Measurements from ENCODE around the gene CAVIN4.

Gene CAVIN4

DNA sequence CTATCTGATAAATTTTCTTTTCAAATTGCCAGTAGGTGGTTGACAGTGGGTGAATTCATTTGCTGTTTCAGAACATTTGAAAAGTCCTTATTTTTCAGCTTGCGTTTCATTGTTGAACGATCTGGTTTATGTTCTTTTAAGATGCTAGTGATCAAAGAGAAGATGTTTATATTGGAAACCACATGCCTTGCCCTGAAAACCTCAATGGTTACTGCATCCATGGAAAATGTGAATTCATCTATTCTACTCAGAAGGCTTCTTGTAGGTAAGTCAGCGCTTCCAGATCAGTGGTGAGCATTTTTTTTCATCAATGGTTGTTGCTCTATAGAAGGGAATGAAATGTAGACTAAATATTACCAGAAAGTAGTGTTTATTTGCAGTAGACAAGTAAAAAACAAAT lies 16.6 kb upstream of the CAVIN4 start:
- TF ChIP-seq, protein P1, sequence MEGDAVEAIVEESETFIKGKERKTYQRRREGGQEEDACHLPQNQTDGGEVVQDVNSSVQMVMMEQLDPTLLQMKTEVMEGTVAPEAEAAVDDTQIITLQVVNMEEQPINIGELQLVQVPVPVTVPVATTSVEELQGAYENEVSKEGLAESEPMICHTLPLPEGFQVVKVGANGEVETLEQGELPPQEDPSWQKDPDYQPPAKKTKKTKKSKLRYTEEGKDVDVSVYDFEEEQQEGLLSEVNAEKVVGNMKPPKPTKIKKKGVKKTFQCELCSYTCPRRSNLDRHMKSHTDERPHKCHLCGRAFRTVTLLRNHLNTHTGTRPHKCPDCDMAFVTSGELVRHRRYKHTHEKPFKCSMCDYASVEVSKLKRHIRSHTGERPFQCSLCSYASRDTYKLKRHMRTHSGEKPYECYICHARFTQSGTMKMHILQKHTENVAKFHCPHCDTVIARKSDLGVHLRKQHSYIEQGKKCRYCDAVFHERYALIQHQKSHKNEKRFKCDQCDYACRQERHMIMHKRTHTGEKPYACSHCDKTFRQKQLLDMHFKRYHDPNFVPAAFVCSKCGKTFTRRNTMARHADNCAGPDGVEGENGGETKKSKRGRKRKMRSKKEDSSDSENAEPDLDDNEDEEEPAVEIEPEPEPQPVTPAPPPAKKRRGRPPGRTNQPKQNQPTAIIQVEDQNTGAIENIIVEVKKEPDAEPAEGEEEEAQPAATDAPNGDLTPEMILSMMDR (IDR thresholded peaks at IDR 0.05; ENCODE audit: extremely low read depth, missing control alignments) = no peak
- DNase-seq (ENCODE audit: low spot score) = no peak

DNA sequence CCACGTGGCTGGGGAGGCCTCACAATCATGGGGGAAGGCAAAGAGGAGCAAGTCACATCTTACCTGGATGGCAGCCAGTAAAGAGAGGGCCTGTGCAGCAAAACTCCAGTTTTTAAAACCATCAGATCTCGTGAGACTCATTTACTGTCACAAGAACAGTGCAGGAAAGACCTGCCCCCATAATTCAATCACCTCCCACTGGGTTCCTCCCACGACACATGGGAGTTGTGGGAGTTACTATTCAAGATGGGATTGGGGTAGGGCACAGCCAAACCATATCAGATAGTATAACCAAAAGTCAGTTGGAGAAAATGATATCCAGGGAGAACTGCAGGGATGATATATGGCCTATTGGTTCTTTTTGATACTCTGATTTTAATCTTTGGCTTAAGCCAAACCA lies 10.0 kb upstream of the CAVIN4 start:
- TF ChIP-seq, protein P1 (IDR thresholded peaks at IDR 0.05; ENCODE audit: extremely low read depth, missing control alignments) = no peak
- DNase-seq (ENCODE audit: low spot score) = no peak

DNA sequence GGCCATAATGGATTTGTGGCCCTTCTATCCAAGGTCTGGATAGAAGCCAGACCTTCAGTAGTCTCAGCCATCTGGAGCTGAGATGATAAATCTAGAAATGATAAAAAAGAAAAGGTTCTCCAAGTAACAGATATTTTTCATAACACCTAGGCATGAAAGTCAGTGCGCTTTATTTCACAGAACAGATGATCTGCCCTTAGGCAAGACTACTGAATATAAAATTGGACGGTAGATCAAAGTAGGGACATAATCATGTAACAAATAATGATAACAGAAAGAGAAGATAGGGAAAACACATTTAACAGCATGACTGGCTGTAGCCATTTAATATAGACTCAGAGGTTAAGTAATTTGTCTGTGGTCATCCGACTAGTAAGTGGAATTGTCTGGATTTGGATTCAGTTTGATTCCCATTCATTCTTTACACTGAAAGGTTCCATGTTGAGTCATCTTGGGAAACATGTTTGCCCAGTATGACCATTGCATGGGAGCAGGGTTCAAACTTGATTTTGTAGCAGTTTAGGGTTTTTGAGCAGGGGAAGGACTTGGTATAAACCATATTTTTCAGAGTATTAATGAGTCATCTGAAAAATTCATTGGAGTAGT lies 4.1 kb upstream of the CAVIN4 start:
- TF ChIP-seq, protein P1 (IDR thresholded peaks at IDR 0.05; ENCODE audit: extremely low read depth, missing control alignments) = no peak
- no peak for DNase-seq (ENCODE audit: low spot score)

DNA sequence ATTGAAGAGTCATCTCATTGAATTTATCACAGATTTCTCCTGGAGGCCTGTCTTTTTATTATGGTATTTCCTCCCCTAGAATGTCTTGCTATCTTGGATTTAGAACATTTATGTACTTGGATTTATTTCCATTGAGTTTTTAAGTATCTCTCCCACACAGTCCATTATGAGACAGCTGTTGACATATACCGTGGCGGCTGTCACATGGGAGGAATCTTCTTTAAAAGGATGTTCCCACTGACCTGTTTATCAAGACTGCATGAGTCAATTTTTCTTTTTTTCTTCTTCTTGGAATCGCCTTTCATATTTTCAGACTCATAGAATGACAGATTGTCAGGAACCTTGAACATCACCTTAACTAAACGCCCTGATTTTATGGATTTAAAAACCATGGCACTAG lies 2.9 kb upstream of the CAVIN4 start:
- DNase-seq (ENCODE audit: low spot score) = no peak
- TF ChIP-seq, protein P1 (IDR thresholded peaks at IDR 0.05; ENCODE audit: extremely low read depth, missing control alignments) = no peak

DNA sequence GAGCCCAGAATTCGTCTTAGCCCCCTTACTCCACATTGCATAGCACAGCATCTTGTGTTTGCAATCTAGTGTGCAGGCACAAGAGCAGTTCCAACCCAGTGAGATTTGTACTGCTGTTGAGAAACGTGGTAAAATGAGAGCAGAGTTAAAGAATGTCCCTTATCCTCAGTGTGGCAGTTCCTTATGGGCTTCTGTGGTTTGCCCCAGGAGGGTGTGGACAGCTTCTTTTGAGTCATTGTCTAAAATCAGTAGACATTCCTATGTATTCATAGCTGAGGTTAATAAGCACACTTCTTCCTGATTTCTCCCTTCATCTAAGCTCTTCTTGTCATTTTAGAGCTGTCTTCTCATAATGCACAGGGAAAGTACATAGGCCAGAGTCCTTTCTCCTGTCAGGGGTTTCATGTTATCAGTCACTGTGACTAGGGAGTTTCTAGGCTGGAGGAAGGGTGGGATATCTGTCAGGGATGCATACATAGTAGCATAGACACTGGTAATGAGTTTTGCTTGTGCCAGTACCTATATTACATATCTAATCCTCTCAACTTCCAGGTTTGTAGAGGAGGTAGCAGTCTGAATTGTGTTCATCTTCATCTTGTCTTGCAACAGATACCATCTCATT lies 2.0 kb upstream of the CAVIN4 start:
- TF ChIP-seq, protein P1 (IDR thresholded peaks at IDR 0.05; ENCODE audit: extremely low read depth, missing control alignments) = no peak

GRCh38 chr9:100578610-100579009 lies 731 bp downstream of the CAVIN4 start:
- no peak for DNase-seq (ENCODE audit: low spot score)
- TF ChIP-seq, protein P1 (IDR thresholded peaks at IDR 0.05; ENCODE audit: extremely low read depth, missing control alignments) = no peak

More for the DNA sequence above, 2.0 kb upstream of the CAVIN4 start:
- DNase-seq (ENCODE audit: low spot score) = no peak

- TF ChIP-seq, protein P1 (IDR thresholded peaks at IDR 0.05; ENCODE audit: extremely low read depth, missing control alignments) = no peak
- DNase-seq (ENCODE audit: low spot score) = no peak
Measured at GRCh38 chr9:100579665-100580064, 1.8 kb downstream of the CAVIN4 start.

Measured in GM20000 (cell line).